NCI-H146 treated with DMSO at 0.1 percent for 48 hours (cell line): ENCODE results near the gene KLF3.

Experiments used
- DNase-seq: peaks from one replicate; lab custom pipeline; 2025; ENCODE audit not compliant: unreplicated experiment; lab: John Stamatoyannopoulos, UW

The KLF3 gene

DNA sequence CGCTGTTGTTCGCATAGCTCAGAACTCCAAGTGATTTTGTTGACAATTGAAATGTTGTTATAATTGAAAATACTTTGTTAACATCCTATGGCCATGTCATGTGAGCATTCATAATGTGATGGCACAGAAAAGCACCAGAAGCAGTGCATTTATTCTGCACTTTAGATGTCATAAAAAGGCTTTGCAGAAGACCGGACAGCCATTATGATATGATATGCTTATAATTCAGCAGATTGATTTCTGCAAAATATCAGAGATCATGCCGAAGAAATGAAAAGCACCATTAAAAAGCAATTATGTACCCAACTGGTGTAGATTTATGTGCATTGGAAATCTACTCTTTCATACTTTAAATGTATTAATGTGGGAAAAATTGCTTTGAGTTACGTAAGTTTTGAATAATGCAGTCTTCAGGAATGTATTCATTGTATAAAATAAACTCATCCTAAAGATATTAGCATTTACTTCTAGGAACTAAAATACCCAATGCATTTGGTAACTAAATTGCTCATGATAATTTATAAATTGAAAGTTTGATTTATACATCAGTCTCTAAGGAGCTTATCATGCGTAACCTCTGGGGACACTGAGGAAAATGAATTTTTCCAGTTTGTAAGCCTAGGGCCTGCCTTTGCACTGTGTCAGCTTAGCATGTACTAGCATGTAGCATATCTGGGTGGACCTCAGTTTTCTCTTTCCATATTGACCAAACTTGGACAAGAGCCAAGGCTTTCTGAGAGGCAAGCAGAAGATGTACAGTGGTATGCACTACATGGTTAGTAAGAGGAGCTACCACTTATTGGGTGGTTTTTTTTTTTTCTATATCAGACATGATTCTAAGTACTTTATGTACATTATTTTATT lies 75.2 kb downstream of the KLF3 start:
- no peak for DNase-seq

DNA sequence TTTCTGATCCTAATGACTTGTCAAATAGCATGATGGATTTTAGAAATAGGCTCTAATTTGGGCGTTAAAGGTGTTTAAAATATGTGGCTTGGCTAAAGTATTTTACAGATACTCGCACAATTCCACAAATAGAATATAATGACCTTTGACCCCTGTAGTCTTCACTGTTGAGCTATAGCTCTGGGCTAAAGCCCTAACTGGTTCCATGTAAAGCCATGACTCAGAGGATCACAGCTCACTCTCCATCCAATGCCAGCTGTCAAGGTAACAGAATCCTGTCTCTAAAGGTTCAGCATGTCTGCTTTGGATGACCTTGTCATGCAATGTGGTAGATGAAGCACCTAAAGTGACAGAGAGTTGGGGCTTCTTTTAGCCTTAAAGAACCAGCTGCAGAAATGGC lies 76.3 kb downstream of the KLF3 start:
- DNase-seq = no peak

GRCh38 chr4:38743866-38744265 lies 79.9 kb downstream of the KLF3 start:
- no peak for DNase-seq

GRCh38 chr4:38745881-38746280 lies 81.9 kb downstream of the KLF3 start:
- DNase-seq = no peak

- no peak for DNase-seq
Observed at GRCh38 chr4:38747629-38748028, 83.6 kb downstream of the KLF3 start.

- DNase-seq = no peak
Observed at GRCh38 chr4:38749336-38749735, 85.3 kb downstream of the KLF3 start.
